Adrenal gland (tissue), 12 donors: ENCODE results near the gene RPL12. TPM values are rescaled to one million over a fixed set of nuclear protein-coding genes. Genes with fewer than 3 reads are reported as not detected.

Experiments
- DNase-seq, 7 donors: peaks; one replicate each; pipeline ENCODE4 v3.0.0-alpha.2; 2019 to 2020
- H3K27ac ChIP-seq, 5 donors: fragments of 200-600 bp; sonication (generic) in 4 of 5; 1 replicate in 3 of 5; 2 replicates in 2 of 5; pipeline versions ENCODE4 v1.5.1 to v1.8.0; 2016 to 2020; ENCODE audit warnings: mild to moderate bottlenecking in 1 of 5
- H3K27me3 ChIP-seq: fragments of 200-600 bp; 2 replicates; pipeline ENCODE4 v1.8.0; 2021
- H3K36me3 ChIP-seq, 2 donors: fragments of 200-600 bp; replicated peaks in 1 of 2; 1 replicate in 1 of 2; 2 replicates in 1 of 2; pipeline versions ENCODE4 v1.5.1 to v1.8.0; 2018 to 2022
- H3K4me1 ChIP-seq, 2 donors: fragments of 200-600 bp; replicated peaks in 1 of 2; 1 replicate in 1 of 2; 2 replicates in 1 of 2; pipeline versions ENCODE4 v1.5.1 to v1.8.0; 2018 to 2021
- H3K4me3 ChIP-seq, 4 donors: fragments of 200-600 bp; sonication (generic) in 3 of 4; one replicate each; pipeline ENCODE4 v1.5.1; 2016 to 2018
- H3K9me3 ChIP-seq, 3 donors: fragments of 200-600 bp; sonication (generic) in 1 of 3; replicated peaks in 1 of 3; 1 replicate in 2 of 3; 2 replicates in 1 of 3; pipeline versions ENCODE4 v1.5.1 to v1.8.0; 2016 to 2021
- POLR2A ChIP-seq, 2 donors: fragments of 450-650 bp; IDR thresholded peaks; one replicate each; pipeline ENCODE4 v1.6.1; 2017; ENCODE audit warnings: antibody characterized with exemption in 2 of 2, mild to moderate bottlenecking in 2 of 2, moderate library complexity in 1 of 2
- WGBS, 4 donors: extraction: QIAGEN DNeasy Blood & Tissue Kit in 2 of 4; methylation state at CpG; one replicate each; pipeline versions ENCODE4 v1.1.5 to v1.1.7; 2013 to 2017; 5-methylcytosine and 5-hydroxymethylcytosine counted together
- intact Hi-C, 2 donors: fragments of 100-400 bp; cut with DNase I; formaldehyde crosslinking; loops; one replicate each; pipeline versions ENCODE4 v1.14.1 to v1.15.0; 2022 to 2023
- polyA plus RNA-seq, 3 donors: library from polyadenylated mRNA; stranded (reverse); fragments of 200-250 nt in 2 of 3; fragments of 350-450 nt in 1 of 3; fragmentation: Illumina TruSeq in 1 of 3; extraction: RNeasy Lipid Tissue Mini Kit (QIAGEN cat#74804) in 1 of 3; gene quantifications; one replicate each; pipeline ENCODE4 v1.2.3, GENCODE V29; 2013 to 2014
- total RNA-seq, 9 donors: library from RNA; depleted of rRNA in 4 of 9; stranded (reverse); fragments of >200 nt in 4 of 9; fragments of 120-200 nt in 1 of 9; fragmentation: NEBNext Ultra II Directional in 1 of 9; extraction: Animal tissue kit (Norgen Biotek cat#: 25700) in 1 of 9; gene quantifications; one replicate each; pipeline versions ENCODE4 v1.1.0 to v1.2.4, GENCODE V29; 2013 to 2023
- TF ChIP-seq, protein P1 (sequence below), 6 experiments: fragments of 450-650 bp in 4 of 6; fragments of 200-600 bp in 2 of 6; sonication (generic) in 1 of 6; IDR thresholded peaks; 1 replicate in 5 of 6; 2 replicates in 1 of 6; pipeline versions ENCODE4 v1.5.1 to v1.8.0; 2016 to 2021; ENCODE audit warnings: antibody characterized with exemption in 6 of 6, mild to moderate bottlenecking in 2 of 6, moderate library complexity in 1 of 6
- donor health status: healthy with polysubstance abuse.
- donor health status: Bipolar disorder and iron deficiency.
- donor health status: DM: yes; HTN: yes; CAD: no.
- donor health status: DM: no; HTN: no; CAD: no.
- donor health status: DM: no; HTN: no; CAD: no.
- donor health status: DM: yes; HTN: yes; CAD: no.

Gene RPL12
- total and polyA plus RNA-seq, 12 donors: 879 to 4,212 (median 1,523) TPM

DNA sequence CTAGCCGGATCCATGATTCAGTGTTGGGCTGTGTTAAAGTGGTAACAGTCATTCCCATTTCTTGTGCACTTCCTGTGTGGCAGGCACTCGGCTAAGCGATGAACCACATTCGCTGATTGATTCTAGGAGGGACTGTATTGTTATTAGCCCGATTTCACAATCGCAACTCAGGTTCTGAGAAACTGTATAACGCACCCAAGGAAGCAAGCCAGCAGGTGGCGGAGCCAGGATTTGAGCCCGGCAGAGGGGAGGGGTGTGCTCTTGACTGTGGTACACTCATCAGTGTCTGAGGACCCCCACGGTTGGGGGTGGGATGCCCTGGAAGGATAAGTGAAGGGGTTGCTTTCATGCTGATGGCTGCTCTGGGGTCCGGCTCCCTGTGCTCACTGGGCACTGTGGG lies 34.8 kb upstream of the RPL12 start:
- WGBS, 4 donors: 84 to 95% (median 89%) methylated on average over 7 to 11 of the region's 11 CpGs
- intact Hi-C loops: no loop called here
- H3K36me3 ChIP-seq: peaks cover 0 to 43% of the 10 kb centered on the region in 2 donors

DNA sequence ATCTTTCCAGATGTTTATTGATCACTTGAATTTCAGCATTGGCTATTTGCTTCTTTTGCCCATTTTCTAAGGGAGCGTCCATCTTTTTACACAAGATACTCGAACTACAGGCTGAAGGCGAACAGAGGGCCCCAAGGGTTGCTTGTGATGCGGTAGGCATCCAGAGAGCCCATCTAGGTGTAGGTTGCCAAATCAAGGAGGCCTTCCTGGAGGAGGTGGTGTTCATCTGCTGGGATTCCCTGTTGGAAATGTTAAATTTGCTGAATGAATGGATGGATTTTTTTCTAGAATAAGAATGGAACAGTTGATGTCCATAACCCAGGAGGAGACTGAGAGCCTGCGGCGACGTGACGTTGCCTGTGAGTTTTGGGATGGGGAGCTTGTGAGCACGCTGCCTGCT lies 31.5 kb upstream of the RPL12 start:
- intact Hi-C loops: no loop called here
- no peak overlapping the region for H3K27ac ChIP-seq
- TF ChIP-seq, protein P1, sequence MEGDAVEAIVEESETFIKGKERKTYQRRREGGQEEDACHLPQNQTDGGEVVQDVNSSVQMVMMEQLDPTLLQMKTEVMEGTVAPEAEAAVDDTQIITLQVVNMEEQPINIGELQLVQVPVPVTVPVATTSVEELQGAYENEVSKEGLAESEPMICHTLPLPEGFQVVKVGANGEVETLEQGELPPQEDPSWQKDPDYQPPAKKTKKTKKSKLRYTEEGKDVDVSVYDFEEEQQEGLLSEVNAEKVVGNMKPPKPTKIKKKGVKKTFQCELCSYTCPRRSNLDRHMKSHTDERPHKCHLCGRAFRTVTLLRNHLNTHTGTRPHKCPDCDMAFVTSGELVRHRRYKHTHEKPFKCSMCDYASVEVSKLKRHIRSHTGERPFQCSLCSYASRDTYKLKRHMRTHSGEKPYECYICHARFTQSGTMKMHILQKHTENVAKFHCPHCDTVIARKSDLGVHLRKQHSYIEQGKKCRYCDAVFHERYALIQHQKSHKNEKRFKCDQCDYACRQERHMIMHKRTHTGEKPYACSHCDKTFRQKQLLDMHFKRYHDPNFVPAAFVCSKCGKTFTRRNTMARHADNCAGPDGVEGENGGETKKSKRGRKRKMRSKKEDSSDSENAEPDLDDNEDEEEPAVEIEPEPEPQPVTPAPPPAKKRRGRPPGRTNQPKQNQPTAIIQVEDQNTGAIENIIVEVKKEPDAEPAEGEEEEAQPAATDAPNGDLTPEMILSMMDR (IDR thresholded peaks at IDR 0.05): no peak
- no peak for TF ChIP-seq POLR2A (IDR thresholded peaks at IDR 0.05)
- H3K9me3 ChIP-seq: no peaks in the 10 kb centered on the region
- WGBS, 4 donors: 96 to 99% (median 97%) methylated on average over 9 of the region's 9 CpGs
- DNase-seq: no peak
- H3K36me3 ChIP-seq: peaks cover 0 to 61% of the 10 kb centered on the region in 2 donors
- H3K4me3 ChIP-seq: no peak overlapping the region
- H3K4me1 ChIP-seq: no peaks in the 10 kb centered on the region
- no peaks in the 10 kb centered on the region for H3K27me3 ChIP-seq

More for the DNA sequence above, 34.8 kb upstream of the RPL12 start:
- no peak overlapping the region for H3K4me3 ChIP-seq
- no peak overlapping the region for H3K27ac ChIP-seq
- no peak for TF ChIP-seq POLR2A (IDR thresholded peaks at IDR 0.05)
- TF ChIP-seq, protein P1 (IDR thresholded peaks at IDR 0.05): no peak
- DNase-seq: no peak
- H3K27me3 ChIP-seq: no peaks in the 10 kb centered on the region
- H3K9me3 ChIP-seq: no peaks in the 10 kb centered on the region
- H3K4me1 ChIP-seq: no peaks in the 10 kb centered on the region

DNA sequence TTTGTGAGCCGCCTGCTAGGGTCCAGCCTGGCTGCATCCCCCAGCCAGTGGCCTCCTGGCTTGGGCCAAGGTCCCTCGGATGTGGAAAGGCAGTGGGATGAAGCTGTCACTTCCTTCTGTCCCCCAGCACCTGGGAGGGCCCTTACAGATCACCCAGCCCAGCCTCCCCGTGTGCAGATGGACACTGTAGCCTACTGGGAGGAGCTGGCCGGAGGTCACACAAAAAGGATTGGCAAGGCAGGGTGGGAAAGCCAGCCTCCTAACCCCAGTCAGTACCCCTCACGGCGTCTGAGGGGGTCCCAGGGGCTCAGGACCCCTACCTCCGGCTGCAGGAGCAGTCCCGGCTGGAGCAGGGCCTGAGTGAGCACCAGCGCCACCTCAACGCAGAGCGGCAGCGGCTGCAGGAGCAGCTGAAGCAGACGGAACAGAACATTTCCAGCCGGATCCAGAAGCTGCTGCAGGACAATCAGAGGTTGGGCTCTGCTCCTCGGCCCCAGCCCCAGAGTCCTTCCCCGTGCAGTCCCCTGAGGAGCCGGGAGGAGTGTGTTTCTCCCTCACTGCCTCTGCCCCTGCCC lies 28.4 kb upstream of the RPL12 start:
- Histone ChIP-seq H3K27ac (no peak overlapping the region), H3K4me1 (no peaks in the 10 kb centered on the region), H3K27me3 (no peaks in the 10 kb centered on the region), H3K36me3 (peaks cover 0 to 50% of the 10 kb centered on the region in 2 donors), H3K9me3 (no peaks in the 10 kb centered on the region), H3K4me3 (no peak overlapping the region)
- TF ChIP-seq, protein P1 (IDR thresholded peaks at IDR 0.05): no peak
- no peak for TF ChIP-seq POLR2A (IDR thresholded peaks at IDR 0.05)
- intact Hi-C loops: no loop called here
- WGBS, 4 donors: 88 to 100% (median 95%) methylated on average over 1 to 17 of the region's 17 CpGs
- no peak for DNase-seq

DNA sequence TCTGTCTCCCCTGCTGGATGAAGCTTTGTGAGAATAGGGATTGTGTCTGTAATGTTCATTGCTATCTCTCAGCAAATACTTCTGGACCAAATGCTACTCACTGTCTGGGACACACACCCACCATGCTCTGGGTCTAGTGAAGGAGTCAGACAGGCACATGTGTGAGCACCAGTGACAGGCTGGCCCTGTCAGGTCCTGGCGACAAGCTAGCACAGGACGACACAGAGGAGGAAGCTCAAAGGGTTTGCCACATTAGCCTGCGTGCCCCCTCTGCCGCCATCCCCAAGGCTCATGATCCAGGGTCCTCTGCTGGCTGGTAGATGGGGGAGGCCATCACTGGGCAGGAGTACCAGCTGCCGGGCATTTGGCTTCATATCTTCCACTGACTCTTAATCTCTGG lies 23.4 kb upstream of the RPL12 start:
- H3K27ac ChIP-seq: no peak overlapping the region
- no peaks in the 10 kb centered on the region for H3K27me3 ChIP-seq
- peaks cover 0 to 40% of the 10 kb centered on the region in 2 donors for H3K36me3 ChIP-seq
- TF ChIP-seq POLR2A (IDR thresholded peaks at IDR 0.05): no peak
- TF ChIP-seq, protein P1 (IDR thresholded peaks at IDR 0.05): no peak
- H3K4me3 ChIP-seq: no peak overlapping the region
- no peak for DNase-seq
- no peaks in the 10 kb centered on the region for H3K4me1 ChIP-seq
- intact Hi-C loops: no loop called here
- H3K9me3 ChIP-seq: no peaks in the 10 kb centered on the region
- WGBS, 4 donors: 93 to 100% (median 95%) methylated on average over 3 to 5 of the region's 5 CpGs
